PFSK-1 (cell line): ENCODE data around the gene SNX5.

Experiments used
- POLR2AphosphoS5 ChIP-seq: IDR thresholded peaks from 2 replicates; pipeline ENCODE4 v1.6.1; 2012; ENCODE audit warnings: low read depth, mild to moderate bottlenecking, control low read depth, low read length, moderate library complexity
- REST ChIP-seq, 2 experiments: IDR thresholded peaks; 2 replicates each; pipeline versions ENCODE4 v1.6.1 to v1.8.0; 2011 to 2012; ENCODE audit warnings: low read depth in 2 of 2, low read length in 2 of 2, control low read depth in 1 of 2, inconsistent platforms in 1 of 2, mild to moderate bottlenecking in 1 of 2, moderate library complexity in 1 of 2; ENCODE audit not compliant: insufficient read depth in 1 of 2
- TAF1 ChIP-seq: IDR thresholded peaks from 2 replicates; pipeline ENCODE4 v1.6.1; 2012; ENCODE audit warnings: low read length, control low read depth, borderline replicate concordance; ENCODE audit not compliant: insufficient read depth

- TF ChIP-seq REST (IDR thresholded peaks at IDR 0.05; ENCODE audit: insufficient read depth in 1 of 2, low read depth in 2 of 2, low read length in 2 of 2): no peak
- TF ChIP-seq POLR2AphosphoS5: no peak
- TF ChIP-seq TAF1: no peak
These were observed 21.1 kb downstream of the SNX5 start for GRCh38 chr20:17947474-17947815.
